ENCODE measurements around the gene NDST4. TPM values are rescaled to one million over a fixed set of nuclear protein-coding genes. Genes with fewer than 3 reads are reported as not detected.

The NDST4 gene
- total RNA-seq, 1 donor from 2014 or later = not detected

DNA sequence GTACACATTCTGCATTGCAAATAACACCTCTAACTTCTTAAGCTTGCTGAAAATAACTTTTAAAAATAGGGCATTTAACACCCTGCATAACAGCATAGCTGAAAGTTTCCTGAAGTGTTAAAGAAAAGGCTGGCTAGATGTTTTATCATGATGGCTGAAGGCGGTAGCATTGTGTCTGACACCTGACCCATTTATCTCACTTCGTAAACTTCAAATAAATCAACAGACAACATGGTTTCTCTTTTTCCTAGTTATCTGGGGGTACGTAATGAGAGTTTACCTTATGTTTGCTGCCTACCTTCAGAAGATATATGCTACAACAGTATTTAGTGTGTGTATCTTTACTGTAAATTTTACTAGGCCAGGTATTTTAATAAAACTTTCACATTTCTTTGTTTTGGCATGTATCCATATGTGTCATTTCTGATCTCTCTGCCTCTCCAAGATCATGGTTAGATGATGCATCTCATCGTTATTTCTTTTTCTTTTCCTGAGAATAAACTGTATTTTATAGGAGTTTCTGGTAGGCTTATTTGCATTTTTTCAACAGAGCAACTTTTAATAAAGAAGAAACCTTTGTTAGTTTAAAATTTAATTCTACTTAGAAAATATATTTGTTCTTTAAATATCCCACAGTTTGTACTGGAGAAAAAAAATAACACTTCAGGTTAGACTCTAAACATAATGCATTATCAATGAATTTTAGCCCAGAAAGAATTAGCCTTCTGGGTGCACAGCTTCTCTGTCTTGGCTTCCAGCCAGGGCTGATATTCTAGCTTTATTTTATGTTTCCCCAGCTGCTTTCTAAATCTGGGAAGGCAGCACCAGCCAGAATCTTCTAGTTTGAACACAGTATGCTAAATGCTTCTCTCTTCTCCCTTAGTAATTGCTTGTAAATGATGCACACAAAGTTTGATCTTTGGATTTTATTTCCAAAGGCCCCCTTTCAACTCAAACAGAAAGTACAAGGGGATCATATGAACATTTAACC is 2.9 kb downstream of the NDST4 start:
- H3K27me3 Mint-ChIP-seq (ENCODE audit: low read depth) = no peaks in the 10 kb centered on the region
- no peak for DNase-seq (ENCODE audit: low spot score)
- H3K9me3 Mint-ChIP-seq = no peaks in the 10 kb centered on the region
- intact Hi-C loops (cut with micrococcal nuclease) = no loop called here
- H3K4me3 Mint-ChIP-seq (ENCODE audit: low read depth) = no peak overlapping the region
- no peaks in the 10 kb centered on the region for H3K4me1 Mint-ChIP-seq (ENCODE audit: low read depth)
- no peaks in the 10 kb centered on the region for H3K36me3 Mint-ChIP-seq (ENCODE audit: low read depth)
- no peak overlapping the region for H3K27ac Mint-ChIP-seq

- Mint-ChIP-seq H3K27ac (no peak overlapping the region), H3K36me3 (ENCODE audit: low read depth) (no peaks in the 10 kb centered on the region)
These were observed 4.6 kb downstream of the NDST4 start for GRCh38 chr4:115108850-115109249.

GRCh38 chr4:115107411-115107810 is 6.0 kb downstream of the NDST4 start:
- Mint-ChIP-seq H3K27me3 (ENCODE audit: low read depth) (no peaks in the 10 kb centered on the region), H3K9me3 (no peaks in the 10 kb centered on the region), H3K36me3 (ENCODE audit: low read depth) (no peaks in the 10 kb centered on the region), H3K4me1 (ENCODE audit: low read depth) (no peaks in the 10 kb centered on the region), H3K4me3 (ENCODE audit: low read depth) (no peak overlapping the region), H3K27ac (no peak overlapping the region)
- no peak for DNase-seq (ENCODE audit: low spot score)
- intact Hi-C loops (cut with micrococcal nuclease) = no loop called here

More at GRCh38 chr4:115108850-115109249, 4.6 kb downstream of the NDST4 start:
- H3K4me3 Mint-ChIP-seq (ENCODE audit: low read depth) = no peak overlapping the region
- DNase-seq (ENCODE audit: low spot score) = no peak
- H3K27me3 Mint-ChIP-seq (ENCODE audit: low read depth) = no peaks in the 10 kb centered on the region
- H3K4me1 Mint-ChIP-seq (ENCODE audit: low read depth) = no peaks in the 10 kb centered on the region
- intact Hi-C loops (cut with micrococcal nuclease) = no loop called here
- no peaks in the 10 kb centered on the region for H3K9me3 Mint-ChIP-seq

GRCh38 chr4:115101675-115102074 is 11.7 kb downstream of the NDST4 start:
- no peaks in the 10 kb centered on the region for H3K4me1 Mint-ChIP-seq (ENCODE audit: low read depth)
- intact Hi-C loops (cut with micrococcal nuclease) = no loop called here

DNA sequence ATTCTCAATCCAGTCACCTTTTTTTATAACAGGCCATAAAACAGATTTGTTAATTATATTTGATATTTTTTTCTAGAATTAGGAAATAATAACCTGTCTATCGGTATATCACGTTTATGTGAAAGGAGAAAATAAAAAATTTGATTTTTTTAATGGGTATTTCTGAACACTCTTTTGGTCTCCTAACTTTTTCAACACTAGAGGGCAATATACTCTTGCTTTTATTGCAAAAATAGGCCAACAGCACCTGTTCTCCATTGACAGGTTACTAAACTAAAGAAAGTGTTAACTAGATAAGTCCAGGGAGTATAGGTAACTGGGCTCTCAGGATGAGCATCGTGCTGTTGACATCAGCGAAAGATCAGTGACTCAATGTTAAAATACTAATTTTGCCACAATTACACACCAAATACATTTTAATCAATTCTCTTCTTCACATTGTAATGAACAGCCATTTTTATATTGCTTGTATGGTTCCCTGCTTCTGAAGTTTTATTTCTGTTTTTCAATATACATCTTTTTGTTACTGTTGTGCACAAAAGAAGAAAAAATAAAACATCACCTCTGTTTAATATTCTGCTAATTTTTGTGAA is 22.8 kb downstream of the NDST4 start:
- H3K9me3 Mint-ChIP-seq = no peaks in the 10 kb centered on the region
- H3K27me3 Mint-ChIP-seq (ENCODE audit: low read depth) = no peaks in the 10 kb centered on the region
- no peak overlapping the region for H3K27ac Mint-ChIP-seq
- intact Hi-C loops (cut with micrococcal nuclease) = loop anchor here (5.0 kb wide), 1 partner anchor 762 kb away; no protein-coding TSS in a partner anchor
- H3K4me1 Mint-ChIP-seq (ENCODE audit: low read depth) = no peaks in the 10 kb centered on the region
- no peaks in the 10 kb centered on the region for H3K36me3 Mint-ChIP-seq (ENCODE audit: low read depth)
- no peak for DNase-seq (ENCODE audit: low spot score)
- H3K4me3 Mint-ChIP-seq (ENCODE audit: low read depth) = no peak overlapping the region

More at GRCh38 chr4:115101675-115102074, 11.7 kb downstream of the NDST4 start:
- Mint-ChIP-seq H3K4me3 (ENCODE audit: low read depth) (no peak overlapping the region), H3K36me3 (ENCODE audit: low read depth) (no peaks in the 10 kb centered on the region), H3K27me3 (ENCODE audit: low read depth) (no peaks in the 10 kb centered on the region), H3K27ac (no peak overlapping the region), H3K9me3 (no peaks in the 10 kb centered on the region)
- DNase-seq (ENCODE audit: low spot score) = no peak

- peaks cover 4% of the 10 kb centered on the region for H3K9me3 Mint-ChIP-seq
These were observed 30.8 kb downstream of the NDST4 start for GRCh38 chr4:115082633-115083032.

GRCh38 chr4:115076691-115077090 is 36.7 kb downstream of the NDST4 start:
- intact Hi-C loops (cut with micrococcal nuclease) = no loop called here
- no peaks in the 10 kb centered on the region for H3K36me3 Mint-ChIP-seq (ENCODE audit: low read depth)
- DNase-seq (ENCODE audit: low spot score) = no peak
- H3K27me3 Mint-ChIP-seq (ENCODE audit: low read depth) = no peaks in the 10 kb centered on the region
- H3K27ac Mint-ChIP-seq = no peak overlapping the region
- H3K9me3 Mint-ChIP-seq = no peaks in the 10 kb centered on the region
- H3K4me3 Mint-ChIP-seq (ENCODE audit: low read depth) = no peak overlapping the region
- H3K4me1 Mint-ChIP-seq (ENCODE audit: low read depth) = no peaks in the 10 kb centered on the region

More at GRCh38 chr4:115082633-115083032, 30.8 kb downstream of the NDST4 start:
- Mint-ChIP-seq H3K27me3 (ENCODE audit: low read depth) (no peaks in the 10 kb centered on the region), H3K4me1 (ENCODE audit: low read depth) (no peaks in the 10 kb centered on the region), H3K4me3 (ENCODE audit: low read depth) (no peak overlapping the region), H3K27ac (no peak overlapping the region), H3K36me3 (ENCODE audit: low read depth) (no peaks in the 10 kb centered on the region)
- DNase-seq (ENCODE audit: low spot score) = no peak
- intact Hi-C loops (cut with micrococcal nuclease) = no loop called here

DNA sequence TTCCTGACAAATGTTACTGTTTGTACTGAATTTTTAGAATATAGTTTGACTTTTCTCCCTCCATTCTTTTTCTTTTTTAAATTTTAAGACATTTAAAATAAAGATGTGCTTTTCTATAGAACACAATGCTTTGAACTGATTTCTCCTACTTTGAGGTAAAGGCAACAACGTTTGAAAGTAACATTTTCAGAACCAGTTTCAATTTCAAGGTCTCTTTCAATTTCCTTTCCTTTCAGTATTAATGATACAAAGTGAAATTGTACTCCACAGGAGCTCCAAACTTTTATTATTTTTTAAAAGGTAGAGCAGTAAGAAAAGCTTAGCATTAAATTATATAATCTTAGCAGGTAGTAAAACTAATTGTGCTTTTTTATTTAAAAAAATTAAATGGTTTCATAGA is 54.9 kb downstream of the NDST4 start:
- H3K4me3 Mint-ChIP-seq (ENCODE audit: low read depth) = no peak overlapping the region
- H3K36me3 Mint-ChIP-seq (ENCODE audit: low read depth) = no peaks in the 10 kb centered on the region
- intact Hi-C loops (cut with micrococcal nuclease) = no loop called here
- H3K9me3 Mint-ChIP-seq = no peaks in the 10 kb centered on the region
- no peaks in the 10 kb centered on the region for H3K27me3 Mint-ChIP-seq (ENCODE audit: low read depth)
- no peak for DNase-seq (ENCODE audit: low spot score)
- no peaks in the 10 kb centered on the region for H3K4me1 Mint-ChIP-seq (ENCODE audit: low read depth)
- H3K27ac Mint-ChIP-seq = no peak overlapping the region

GRCh38 chr4:115054836-115055235 is 58.6 kb downstream of the NDST4 start:
- Mint-ChIP-seq H3K9me3 (no peaks in the 10 kb centered on the region), H3K36me3 (ENCODE audit: low read depth) (no peaks in the 10 kb centered on the region), H3K27me3 (ENCODE audit: low read depth) (no peaks in the 10 kb centered on the region), H3K27ac (no peak overlapping the region), H3K4me1 (ENCODE audit: low read depth) (no peaks in the 10 kb centered on the region), H3K4me3 (ENCODE audit: low read depth) (no peak overlapping the region)
- no peak for DNase-seq (ENCODE audit: low spot score)
- intact Hi-C loops (cut with micrococcal nuclease) = no loop called here

- Mint-ChIP-seq H3K27ac (no peak overlapping the region), H3K9me3 (no peaks in the 10 kb centered on the region), H3K27me3 (ENCODE audit: low read depth) (no peaks in the 10 kb centered on the region), H3K4me3 (ENCODE audit: low read depth) (no peak overlapping the region), H3K4me1 (ENCODE audit: low read depth) (no peaks in the 10 kb centered on the region), H3K36me3 (ENCODE audit: low read depth) (no peaks in the 10 kb centered on the region)
- no peak for DNase-seq (ENCODE audit: low spot score)
- intact Hi-C loops (cut with micrococcal nuclease) = no loop called here
These were observed 60.1 kb downstream of the NDST4 start for GRCh38 chr4:115053313-115053712.

- intact Hi-C loops (cut with micrococcal nuclease) = no loop called here
- no peak overlapping the region for H3K27ac Mint-ChIP-seq
- no peak overlapping the region for H3K4me3 Mint-ChIP-seq (ENCODE audit: low read depth)
- H3K27me3 Mint-ChIP-seq (ENCODE audit: low read depth) = no peaks in the 10 kb centered on the region
- DNase-seq (ENCODE audit: low spot score) = no peak
- H3K9me3 Mint-ChIP-seq = no peaks in the 10 kb centered on the region
- no peaks in the 10 kb centered on the region for H3K4me1 Mint-ChIP-seq (ENCODE audit: low read depth)
- no peaks in the 10 kb centered on the region for H3K36me3 Mint-ChIP-seq (ENCODE audit: low read depth)
These were observed 70.9 kb downstream of the NDST4 start for GRCh38 chr4:115042496-115042895.

- Mint-ChIP-seq H3K9me3 (no peaks in the 10 kb centered on the region), H3K36me3 (ENCODE audit: low read depth) (no peaks in the 10 kb centered on the region), H3K27ac (no peak overlapping the region), H3K27me3 (ENCODE audit: low read depth) (no peaks in the 10 kb centered on the region), H3K4me1 (ENCODE audit: low read depth) (no peaks in the 10 kb centered on the region), H3K4me3 (ENCODE audit: low read depth) (no peak overlapping the region)
- no peak for DNase-seq (ENCODE audit: low spot score)
- intact Hi-C loops (cut with micrococcal nuclease) = no loop called here
These were observed 83.1 kb downstream of the NDST4 start for GRCh38 chr4:115030281-115030680.

All from activated T-helper 2 cell treated with anti-CD3 and anti-CD28 coated beads, Interferon-gamma antibody, Interleukin-2, Interleukin-4, amounts not matched to agents 10 μg/mL and 5 μg/mL and 100 μg/mL, durations not matched to agents 14 hours and 24 hours and 36 hours (primary cell).